Measurements from ENCODE around the gene KCNJ15. TPM values are rescaled to one million over a fixed set of nuclear protein-coding genes. Genes with fewer than 3 reads are reported as not detected.

Gene KCNJ15
- polyA plus RNA-seq, 3 donors = 4.5 to 26.5 (median 8.0) TPM

DNA sequence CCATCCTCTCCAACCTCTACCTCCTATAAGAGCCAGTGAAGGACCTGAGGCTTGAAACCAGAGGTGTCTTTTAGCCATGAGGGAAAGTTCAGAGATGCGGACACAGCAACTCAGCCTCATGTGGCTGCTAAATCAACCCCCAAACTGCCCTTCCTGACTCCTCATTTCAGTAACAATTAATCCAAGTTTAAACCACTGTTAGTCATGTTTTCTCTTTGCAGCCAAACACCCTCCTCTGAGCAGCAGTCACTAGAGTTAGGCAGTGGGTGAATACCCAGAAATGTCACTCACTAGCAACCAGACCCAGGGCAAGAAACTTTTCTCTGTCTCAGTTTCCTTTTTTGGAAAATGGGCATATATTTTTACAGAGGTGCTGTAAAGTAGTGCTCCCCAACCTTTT lies 71.2 kb downstream of the KCNJ15 start:
- peaks cover 0 to 18% of the 10 kb centered on the region in 2 donors for H3K36me3 Mint-ChIP-seq
- H3K27ac ChIP-seq (ENCODE audit: low read depth in 1 of 2, low read length in 2 of 2) = no peak overlapping the region
- 83% methylated on average over 1 of the region's 1 CpG for WGBS (ENCODE audit: insufficient coverage)
- peaks cover 8 to 30% (median 29%) of the 10 kb centered on the region in 3 donors for H3K27me3 Mint-ChIP-seq (ENCODE audit: low read depth in 3 of 3)
- peak overlapping the region in 1 of 2 donors; percentile 46 for H3K4me3 Mint-ChIP-seq
- H3K4me2 ChIP-seq (replicated peaks; ENCODE audit: extremely low read depth, low read length, poor library complexity, severe bottlenecking) = no peak overlapping the region
- no peaks in the 10 kb centered on the region for H4K20me1 ChIP-seq (ENCODE audit: insufficient read depth, low read length)
- intact Hi-C loops (cut with micrococcal nuclease) = no loop called here
- H3K4me3 ChIP-seq (replicated peaks in 1 of 3; ENCODE audit: low read depth in 2 of 3, low read length in 3 of 3) = no peak overlapping the region
- peaks cover 35 to 49% of the 10 kb centered on the region in 2 donors for H3K4me1 ChIP-seq (ENCODE audit: control insufficient read depth in 1 of 2, insufficient read depth in 2 of 2, low read length in 2 of 2)
- no peaks in the 10 kb centered on the region for H3K36me3 ChIP-seq (replicated peaks in 1 of 2; ENCODE audit: control insufficient read depth in 1 of 2, insufficient read depth in 2 of 2, low read length in 2 of 2)
- no peak for DNase-seq
- H3K9ac ChIP-seq (ENCODE audit: insufficient read depth, low read length, poor library complexity, severe bottlenecking) = no peak overlapping the region
- no peak overlapping the region for H2AFZ ChIP-seq (ENCODE audit: insufficient read depth, low read depth, low read length, poor library complexity, severe bottlenecking)
- H3K4me1 Mint-ChIP-seq = peaks cover 54% of the 10 kb centered on the region
- no peaks in the 10 kb centered on the region for H3K9me3 ChIP-seq (replicated peaks in 1 of 2; ENCODE audit: control insufficient read depth in 1 of 2, insufficient read depth in 1 of 2, low read length in 2 of 2)
- TF ChIP-seq, protein P1, sequence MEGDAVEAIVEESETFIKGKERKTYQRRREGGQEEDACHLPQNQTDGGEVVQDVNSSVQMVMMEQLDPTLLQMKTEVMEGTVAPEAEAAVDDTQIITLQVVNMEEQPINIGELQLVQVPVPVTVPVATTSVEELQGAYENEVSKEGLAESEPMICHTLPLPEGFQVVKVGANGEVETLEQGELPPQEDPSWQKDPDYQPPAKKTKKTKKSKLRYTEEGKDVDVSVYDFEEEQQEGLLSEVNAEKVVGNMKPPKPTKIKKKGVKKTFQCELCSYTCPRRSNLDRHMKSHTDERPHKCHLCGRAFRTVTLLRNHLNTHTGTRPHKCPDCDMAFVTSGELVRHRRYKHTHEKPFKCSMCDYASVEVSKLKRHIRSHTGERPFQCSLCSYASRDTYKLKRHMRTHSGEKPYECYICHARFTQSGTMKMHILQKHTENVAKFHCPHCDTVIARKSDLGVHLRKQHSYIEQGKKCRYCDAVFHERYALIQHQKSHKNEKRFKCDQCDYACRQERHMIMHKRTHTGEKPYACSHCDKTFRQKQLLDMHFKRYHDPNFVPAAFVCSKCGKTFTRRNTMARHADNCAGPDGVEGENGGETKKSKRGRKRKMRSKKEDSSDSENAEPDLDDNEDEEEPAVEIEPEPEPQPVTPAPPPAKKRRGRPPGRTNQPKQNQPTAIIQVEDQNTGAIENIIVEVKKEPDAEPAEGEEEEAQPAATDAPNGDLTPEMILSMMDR (IDR thresholded peaks at IDR 0.05) = no peak
- peaks cover 0 to 3% (median 3%) of the 10 kb centered on the region in 7 donors for H3K9me3 Mint-ChIP-seq
- H3K27me3 ChIP-seq (ENCODE audit: control insufficient read depth in 2 of 2, insufficient read depth in 2 of 2, low read length in 2 of 2) = peaks cover 18 to 27% of the 10 kb centered on the region in 2 donors
- H3K79me2 ChIP-seq (ENCODE audit: insufficient read depth, low read length) = no peaks in the 10 kb centered on the region
- H3K27ac Mint-ChIP-seq = no peak overlapping the region

DNA sequence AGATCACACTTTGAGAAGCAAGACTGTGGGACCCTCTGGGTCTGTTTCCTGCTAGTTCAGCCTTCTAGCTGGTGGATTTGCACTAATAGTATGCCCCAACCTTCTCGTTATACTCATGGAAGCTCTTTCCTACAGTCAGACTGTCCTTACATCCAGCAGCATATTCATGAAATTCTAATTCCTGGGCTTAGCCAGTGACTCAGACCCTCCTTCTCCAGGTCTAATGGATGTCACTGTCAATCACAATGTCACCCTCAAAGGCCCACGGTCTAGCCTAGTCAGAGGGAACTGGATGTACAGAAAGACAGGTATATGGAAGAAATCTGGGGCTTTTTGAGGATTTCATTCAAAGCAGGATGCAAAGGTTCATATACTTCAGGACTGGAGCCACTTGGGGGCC lies 72.4 kb downstream of the KCNJ15 start:
- 100% methylated on average over 1 of the region's 2 CpGs for whole genome bisulfite sequencing (ENCODE audit: insufficient coverage)
- no peaks in the 10 kb centered on the region for H4K20me1 ChIP-seq (ENCODE audit: insufficient read depth, low read length)
- no peak overlapping the region for H3K9ac ChIP-seq (ENCODE audit: insufficient read depth, low read length, poor library complexity, severe bottlenecking)
- H3K4me1 ChIP-seq (ENCODE audit: control insufficient read depth in 1 of 2, insufficient read depth in 2 of 2, low read length in 2 of 2) = peaks cover 23 to 45% of the 10 kb centered on the region in 2 donors
- no peak overlapping the region for H3K4me3 ChIP-seq (replicated peaks in 1 of 3; ENCODE audit: low read depth in 2 of 3, low read length in 3 of 3)
- DNase-seq = no peak
- H3K27ac ChIP-seq (ENCODE audit: low read depth in 1 of 2, low read length in 2 of 2) = no peak overlapping the region
- Mint-ChIP-seq H3K4me3 (no peak overlapping the region), H3K27me3 (ENCODE audit: low read depth in 3 of 3) (peaks cover 8 to 31% (median 28%) of the 10 kb centered on the region in 3 donors), H3K4me1 (peaks cover 50% of the 10 kb centered on the region), H3K36me3 (peaks cover 0 to 20% of the 10 kb centered on the region in 2 donors), H3K9me3 (peaks cover 0 to 3% (median 3%) of the 10 kb centered on the region in 7 donors), H3K27ac (no peak overlapping the region)
- intact Hi-C loops (cut with micrococcal nuclease) = no loop called here
- no peaks in the 10 kb centered on the region for H3K9me3 ChIP-seq (replicated peaks in 1 of 2; ENCODE audit: control insufficient read depth in 1 of 2, insufficient read depth in 1 of 2, low read length in 2 of 2)
- H3K27me3 ChIP-seq (ENCODE audit: control insufficient read depth in 2 of 2, insufficient read depth in 2 of 2, low read length in 2 of 2) = peaks cover 17 to 26% of the 10 kb centered on the region in 2 donors
- H3K79me2 ChIP-seq (ENCODE audit: insufficient read depth, low read length) = no peaks in the 10 kb centered on the region
- no peak overlapping the region for H2AFZ ChIP-seq (ENCODE audit: insufficient read depth, low read depth, low read length, poor library complexity, severe bottlenecking)
- TF ChIP-seq, protein P1 (IDR thresholded peaks at IDR 0.05) = no peak
- no peaks in the 10 kb centered on the region for H3K36me3 ChIP-seq (replicated peaks in 1 of 2; ENCODE audit: control insufficient read depth in 1 of 2, insufficient read depth in 2 of 2, low read length in 2 of 2)
- no peak overlapping the region for H3K4me2 ChIP-seq (replicated peaks; ENCODE audit: extremely low read depth, low read length, poor library complexity, severe bottlenecking)
